ENCODE measurements around the gene ATP11A. TPM values are rescaled to one million over a fixed set of nuclear protein-coding genes. Genes with fewer than 3 reads are reported as not detected.

The ATP11A gene
- total and polyA plus RNA-seq, 7 donors: 0.69 to 22.9 (median 9.6) TPM

DNA sequence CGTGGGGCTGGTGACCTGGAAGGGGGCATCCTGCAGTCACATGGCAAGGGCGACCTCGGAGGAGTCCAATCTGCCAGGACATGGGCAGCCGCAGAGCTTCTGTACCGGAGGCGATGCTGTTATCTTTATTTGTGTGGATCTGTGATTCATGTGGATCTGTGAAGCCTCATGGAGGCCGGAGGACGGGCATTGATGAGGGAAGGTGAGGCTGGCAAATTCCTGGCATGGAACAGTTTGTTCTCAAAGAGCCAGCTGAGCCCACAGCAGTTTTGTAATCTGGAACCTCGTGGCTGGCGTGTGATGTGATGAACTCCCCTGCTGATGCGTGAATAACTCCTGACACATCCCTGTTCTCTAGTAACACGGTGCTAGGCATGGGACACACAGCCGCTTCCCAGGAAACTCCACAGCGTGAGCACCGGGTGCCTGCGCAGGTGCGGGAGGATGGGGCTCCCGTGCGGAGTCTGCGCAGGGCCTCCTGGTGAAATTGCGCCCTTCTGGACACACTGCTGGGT is 40.4 kb downstream of the ATP11A start:
- TF ChIP-seq CTCF (IDR thresholded peaks at IDR 0.05) (no peak), EP300 (IDR thresholded peaks at IDR 0.05) (peak in 1 of 4 donors; percentile 8)
- H3K9me3 ChIP-seq: no peaks in the 10 kb centered on the region
- 93 to 96% methylated on average over 21 of the region's 21 CpGs for WGBS, 2 donors
- H3K4me1 ChIP-seq: peaks cover 0 to 13% (median 0%) of the 10 kb centered on the region in 4 donors
- H3K4me3 ChIP-seq: no peak overlapping the region
- DNase-seq: peak; percentile 33
- H3K27me3 ChIP-seq: no peaks in the 10 kb centered on the region
- H3K36me3 ChIP-seq: no peaks in the 10 kb centered on the region
- intact Hi-C loops (cut with DNase I): no loop called here
- no peak overlapping the region for H3K27ac ChIP-seq

DNA sequence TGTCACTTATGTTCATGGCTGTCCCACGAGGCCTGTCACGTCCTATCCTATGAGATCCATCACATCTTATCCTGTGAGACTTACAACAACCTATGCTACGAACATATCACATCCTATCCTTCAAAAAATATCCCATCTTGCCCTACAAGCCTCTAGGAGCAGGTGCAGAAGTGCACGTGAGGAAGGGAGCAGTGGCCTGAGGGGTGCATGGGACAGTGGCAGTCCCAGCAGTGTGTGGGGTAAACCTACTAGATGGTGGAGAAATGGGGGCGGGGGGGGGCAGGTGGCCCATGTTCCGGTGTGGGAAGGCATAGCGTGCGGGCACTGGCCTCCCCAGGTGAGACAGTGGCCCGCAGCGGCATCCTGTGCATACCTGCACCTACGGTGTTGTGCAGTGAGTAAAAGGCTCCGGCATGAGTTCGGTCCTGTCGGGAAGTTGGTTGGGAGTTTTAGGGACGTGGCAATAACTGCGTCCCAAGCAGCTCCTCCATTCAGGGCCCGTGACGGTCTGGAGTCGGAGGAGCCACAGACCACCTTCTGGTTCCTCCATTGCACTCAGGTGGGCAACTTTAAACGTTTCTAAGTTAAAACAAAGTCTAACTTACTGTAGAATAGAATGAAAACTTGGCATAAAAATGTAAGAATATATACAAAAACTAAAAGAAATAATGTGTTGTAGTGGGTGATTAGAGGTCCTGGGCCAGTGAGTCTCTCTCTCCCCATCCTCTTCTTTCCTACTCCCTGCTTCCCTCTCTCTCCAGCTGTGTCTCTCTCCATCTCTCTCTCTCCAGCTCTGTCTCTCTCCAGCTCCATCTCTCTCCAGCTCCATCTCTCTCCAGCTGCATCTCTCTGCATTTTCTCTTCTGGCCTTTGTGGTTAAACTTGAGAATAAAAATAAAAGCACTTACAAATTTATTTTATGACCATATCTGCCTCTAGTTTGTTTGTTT is 42.1 kb downstream of the ATP11A start:
- Histone ChIP-seq H3K9me3 (no peaks in the 10 kb centered on the region), H3K4me3 (no peak overlapping the region), H3K27me3 (no peaks in the 10 kb centered on the region), H3K27ac (no peak overlapping the region), H3K4me1 (peaks cover 0 to 13% (median 0%) of the 10 kb centered on the region in 4 donors), H3K36me3 (no peaks in the 10 kb centered on the region)
- TF ChIP-seq EP300 (IDR thresholded peaks at IDR 0.05) (no peak), POLR2AphosphoS5 (IDR thresholded peaks at IDR 0.05) (no peak), CTCF (IDR thresholded peaks at IDR 0.05) (no peak), POLR2A (IDR thresholded peaks at IDR 0.05) (no peak)
- intact Hi-C loops (cut with DNase I): no loop called here
- no peak for DNase-seq
- 94 to 95% methylated on average over 20 of the region's 20 CpGs for WGBS, 2 donors

DNA sequence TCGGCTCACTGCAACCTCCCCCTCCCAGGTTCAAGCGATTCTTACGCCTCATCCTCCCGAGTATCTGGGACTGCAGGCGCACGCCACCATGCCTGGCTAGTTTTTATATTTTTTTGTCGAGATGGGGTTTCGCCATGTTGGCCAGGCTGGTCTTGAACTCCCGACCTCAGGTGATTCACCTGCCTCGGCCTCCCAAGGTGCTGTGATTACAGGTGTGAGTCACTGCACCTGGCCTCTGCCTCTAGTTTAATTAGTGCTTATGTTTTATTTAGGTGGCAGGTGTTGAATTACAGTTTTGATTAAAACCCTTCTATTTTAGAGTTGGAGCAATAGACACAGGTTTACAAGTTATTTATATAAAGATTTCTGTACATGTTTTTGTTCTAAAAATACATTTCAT is 42.8 kb downstream of the ATP11A start:
- Histone ChIP-seq H3K4me1 (peaks cover 0 to 13% (median 0%) of the 10 kb centered on the region in 4 donors), H3K36me3 (no peaks in the 10 kb centered on the region), H3K9me3 (no peaks in the 10 kb centered on the region), H3K27ac (no peak overlapping the region), H3K4me3 (no peak overlapping the region), H3K27me3 (no peaks in the 10 kb centered on the region)
- TF ChIP-seq POLR2A (IDR thresholded peaks at IDR 0.05): no peak
- no peak for TF ChIP-seq POLR2AphosphoS5 (IDR thresholded peaks at IDR 0.05)
- no peak for TF ChIP-seq EP300 (IDR thresholded peaks at IDR 0.05)
- TF ChIP-seq CTCF (IDR thresholded peaks at IDR 0.05): no peak
- intact Hi-C loops (cut with DNase I): no loop called here
- WGBS, 2 donors: 84 to 89% methylated on average over 10 of the region's 10 CpGs
- no peak for DNase-seq

DNA sequence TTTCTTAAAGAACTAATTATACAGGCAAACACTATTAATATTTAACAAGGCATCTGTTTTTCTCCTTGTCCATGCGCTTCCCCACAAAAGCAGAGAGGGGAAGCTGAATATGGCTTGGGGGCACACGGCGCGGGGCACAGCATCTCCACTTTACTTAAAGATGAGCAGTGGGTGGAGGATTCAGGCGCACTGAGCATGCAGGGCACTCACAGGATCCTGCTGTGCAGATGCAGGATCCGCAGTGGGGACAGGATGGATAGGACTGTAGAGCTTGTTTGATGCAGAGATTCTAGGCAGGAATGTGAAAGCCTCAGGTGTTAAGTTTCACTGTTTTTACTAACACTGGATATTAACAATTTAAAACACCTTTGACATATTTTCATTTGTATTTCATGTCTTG is 43.3 kb downstream of the ATP11A start:
- DNase-seq: no peak

More for the DNA sequence above, 43.3 kb downstream of the ATP11A start:
- H3K4me1 ChIP-seq: peaks cover 0 to 13% (median 0%) of the 10 kb centered on the region in 4 donors
- no peak overlapping the region for H3K4me3 ChIP-seq
- H3K27ac ChIP-seq: no peak overlapping the region
- H3K36me3 ChIP-seq: no peaks in the 10 kb centered on the region
- no peak for TF ChIP-seq POLR2A (IDR thresholded peaks at IDR 0.05)
- no peak for TF ChIP-seq POLR2AphosphoS5 (IDR thresholded peaks at IDR 0.05)
- no peak for TF ChIP-seq CTCF (IDR thresholded peaks at IDR 0.05)
- no peak for TF ChIP-seq EP300 (IDR thresholded peaks at IDR 0.05)
- H3K27me3 ChIP-seq: no peaks in the 10 kb centered on the region
- 86 to 96% methylated on average over 6 of the region's 6 CpGs for WGBS, 2 donors
- H3K9me3 ChIP-seq: no peaks in the 10 kb centered on the region
- intact Hi-C loops (cut with DNase I): no loop called here

All from sigmoid colon (tissue), 7 donors.